ENCODE data around the gene FAT1. TPM values are rescaled to one million over a fixed set of nuclear protein-coding genes. Genes with fewer than 3 reads are reported as not detected.

The FAT1 gene
- total RNA-seq, 6 experiments from 2014 or later: 32.9 to 173 (median 69.7) TPM

DNA sequence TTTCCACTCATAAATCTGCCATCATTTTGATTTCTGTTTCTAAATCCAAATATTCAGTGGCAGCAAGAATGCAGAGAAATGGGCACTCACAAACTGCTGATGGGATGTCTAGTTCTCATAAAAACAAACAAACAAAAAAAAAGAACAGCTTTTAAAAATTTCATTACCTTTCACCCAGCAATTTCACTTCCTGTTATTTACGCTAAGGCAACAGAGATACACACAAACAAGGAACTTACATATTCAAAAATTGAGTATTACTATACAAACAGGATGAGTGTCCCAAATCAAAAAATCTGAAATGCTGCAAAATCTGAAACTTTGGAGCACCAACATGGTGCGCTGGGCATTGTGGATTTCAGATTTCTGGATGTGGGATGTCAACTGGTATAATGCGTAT lies 36.4 kb downstream of the FAT1 start:
- Histone ChIP-seq H3K27ac (no peak overlapping the region), H3K27me3 (no peaks in the 10 kb centered on the region), H3K9me3 (no peaks in the 10 kb centered on the region), H3K4me3 (no peak overlapping the region), H3K4me1 (peaks cover 0 to 7% (median 0%) of the 10 kb centered on the region in 4 donors), H3K36me3 (peaks cover 0 to 2% (median 0%) of the 10 kb centered on the region in 4 donors)
- intact Hi-C loops (cut with DNase I): no loop called here
- TF ChIP-seq, protein P1, sequence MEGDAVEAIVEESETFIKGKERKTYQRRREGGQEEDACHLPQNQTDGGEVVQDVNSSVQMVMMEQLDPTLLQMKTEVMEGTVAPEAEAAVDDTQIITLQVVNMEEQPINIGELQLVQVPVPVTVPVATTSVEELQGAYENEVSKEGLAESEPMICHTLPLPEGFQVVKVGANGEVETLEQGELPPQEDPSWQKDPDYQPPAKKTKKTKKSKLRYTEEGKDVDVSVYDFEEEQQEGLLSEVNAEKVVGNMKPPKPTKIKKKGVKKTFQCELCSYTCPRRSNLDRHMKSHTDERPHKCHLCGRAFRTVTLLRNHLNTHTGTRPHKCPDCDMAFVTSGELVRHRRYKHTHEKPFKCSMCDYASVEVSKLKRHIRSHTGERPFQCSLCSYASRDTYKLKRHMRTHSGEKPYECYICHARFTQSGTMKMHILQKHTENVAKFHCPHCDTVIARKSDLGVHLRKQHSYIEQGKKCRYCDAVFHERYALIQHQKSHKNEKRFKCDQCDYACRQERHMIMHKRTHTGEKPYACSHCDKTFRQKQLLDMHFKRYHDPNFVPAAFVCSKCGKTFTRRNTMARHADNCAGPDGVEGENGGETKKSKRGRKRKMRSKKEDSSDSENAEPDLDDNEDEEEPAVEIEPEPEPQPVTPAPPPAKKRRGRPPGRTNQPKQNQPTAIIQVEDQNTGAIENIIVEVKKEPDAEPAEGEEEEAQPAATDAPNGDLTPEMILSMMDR (IDR thresholded peaks at IDR 0.05): no peak
- no peak for TF ChIP-seq POLR2A (IDR thresholded peaks at IDR 0.05)
- no peak for ATAC-seq
- WGBS (ENCODE audit: insufficient coverage, low coverage, low lambda C conversion rate, missing lambda C conversion rate): 86% methylated on average over 3 of the region's 3 CpGs
- DNase-seq: no peak

DNA sequence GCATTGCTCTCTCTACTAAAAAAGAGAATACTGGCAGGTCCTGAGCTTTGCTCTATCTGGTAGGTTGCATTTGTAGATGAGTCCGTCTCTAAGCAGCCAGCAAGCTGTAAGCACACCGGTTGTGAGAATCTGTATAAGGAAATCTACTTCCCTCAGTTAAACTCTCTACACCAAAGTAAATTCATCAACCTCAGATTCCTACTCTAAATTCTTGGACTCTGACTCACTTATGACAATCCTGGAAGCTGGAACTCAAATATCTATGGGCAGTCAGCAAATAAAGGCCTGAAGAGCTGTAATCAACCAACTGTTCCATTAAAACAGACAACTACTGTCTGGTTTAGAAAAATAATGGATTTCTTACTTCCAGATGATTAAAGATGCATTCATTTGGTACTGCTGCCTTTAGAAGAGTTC lies 37.9 kb downstream of the FAT1 start:
- Histone ChIP-seq H3K4me1 (peaks cover 0 to 7% (median 0%) of the 10 kb centered on the region in 4 donors), H3K4me3 (no peak overlapping the region), H3K27ac (no peak overlapping the region), H3K27me3 (no peaks in the 10 kb centered on the region), H3K36me3 (peaks cover 0 to 2% (median 0%) of the 10 kb centered on the region in 4 donors), H3K9me3 (no peaks in the 10 kb centered on the region)
- ATAC-seq (peak in 2 of 4 donors; percentile 52 to 78), DNase-seq (no peak)
- TF ChIP-seq POLR2A (IDR thresholded peaks at IDR 0.05): no peak
- TF ChIP-seq, protein P1 (IDR thresholded peaks at IDR 0.05): no peak
- intact Hi-C loops (cut with DNase I): no loop called here
- 53% methylated on average over 2 of the region's 2 CpGs for WGBS (ENCODE audit: insufficient coverage, low coverage, low lambda C conversion rate, missing lambda C conversion rate)

DNA sequence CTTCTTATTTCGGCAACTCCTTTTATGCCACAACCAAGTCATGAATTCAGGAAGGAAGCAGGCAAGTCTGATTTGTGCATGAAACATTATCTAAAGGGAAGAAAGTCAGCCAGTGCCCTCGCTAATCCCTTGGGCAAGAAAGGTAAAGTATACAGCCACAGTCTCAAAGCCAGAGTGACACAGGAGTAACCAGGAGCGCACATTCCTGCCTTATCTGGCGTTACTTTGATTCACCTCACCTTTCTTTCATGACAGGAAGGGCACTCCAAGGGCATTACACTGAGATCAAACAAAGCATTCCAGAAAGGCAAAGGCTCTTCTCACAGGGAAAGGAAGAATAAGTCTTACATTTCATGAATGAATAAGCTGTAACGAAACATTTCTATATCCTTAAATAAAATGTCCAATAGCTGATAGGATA lies 38.8 kb downstream of the FAT1 start:
- peaks cover 0 to 7% (median 0%) of the 10 kb centered on the region in 4 donors for H3K4me1 ChIP-seq
- ATAC-seq: peak in 2 of 4 donors; percentile 47

DNA sequence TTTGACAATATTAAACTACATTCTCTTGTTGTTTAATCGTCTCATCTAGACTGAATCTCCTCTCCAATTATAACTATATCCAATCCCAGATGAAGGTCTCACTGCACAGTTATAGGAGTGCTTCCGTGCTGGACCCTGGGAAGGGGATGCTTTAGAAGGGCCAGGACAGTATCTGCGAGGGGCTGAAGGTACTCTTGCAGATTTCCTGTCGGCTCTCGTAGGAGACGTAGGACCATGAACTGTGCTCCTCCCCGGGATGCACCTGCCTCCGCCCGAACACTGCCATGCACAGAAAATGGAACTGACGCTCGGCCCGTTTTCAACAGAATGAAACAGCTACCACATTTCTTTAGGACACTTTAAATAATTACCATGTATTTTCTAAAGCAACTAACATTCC lies 39.4 kb downstream of the FAT1 start:
- intact Hi-C loops (cut with DNase I): no loop called here
- no peaks in the 10 kb centered on the region for H3K9me3 ChIP-seq
- ATAC-seq (peak in 1 of 4 donors; percentile 23), DNase-seq (no peak)
- 55% methylated on average over 12 of the region's 12 CpGs for WGBS (ENCODE audit: insufficient coverage, low coverage, low lambda C conversion rate, missing lambda C conversion rate)
- H3K27ac ChIP-seq: no peak overlapping the region
- no peak overlapping the region for H3K4me3 ChIP-seq
- H3K36me3 ChIP-seq: peaks cover 0 to 2% (median 0%) of the 10 kb centered on the region in 4 donors
- H3K27me3 ChIP-seq: no peaks in the 10 kb centered on the region
- H3K4me1 ChIP-seq: peaks cover 0 to 2% (median 0%) of the 10 kb centered on the region in 4 donors
- TF ChIP-seq, protein P1 (IDR thresholded peaks at IDR 0.05): no peak
- no peak for TF ChIP-seq POLR2A (IDR thresholded peaks at IDR 0.05)

More for the DNA sequence above, 38.8 kb downstream of the FAT1 start:
- intact Hi-C loops (cut with DNase I): no loop called here
- DNase-seq: no peak
- H3K4me3 ChIP-seq: no peak overlapping the region
- H3K27ac ChIP-seq: no peak overlapping the region
- WGBS (ENCODE audit: insufficient coverage, low coverage, low lambda C conversion rate, missing lambda C conversion rate): 47% methylated on average over 5 of the region's 5 CpGs
- no peak for TF ChIP-seq POLR2A (IDR thresholded peaks at IDR 0.05)
- TF ChIP-seq, protein P1 (IDR thresholded peaks at IDR 0.05): no peak
- H3K27me3 ChIP-seq: no peaks in the 10 kb centered on the region
- no peaks in the 10 kb centered on the region for H3K9me3 ChIP-seq
- H3K36me3 ChIP-seq: peaks cover 0 to 2% (median 0%) of the 10 kb centered on the region in 4 donors

Data from right lobe of liver (tissue), 6 donors.